HG02763 (cell line): ENCODE data around the gene HNRNPL.
A peak's percentile ranks its signal among the peaks of the same experiment; 100 is the strongest.
"Not testable (repeated sequence)": the region's sequence is repeated elsewhere in the genome, so short reads cannot be mapped to it uniquely, and the experiment has no call there.

ENCODE experiments used
- ATAC-seq: cut with Tn5 transposase; IDR thresholded peaks from one replicate; pipeline ENCODE4 v1.9.1; 2021; ENCODE audit warnings: mild to moderate bottlenecking, moderate library complexity; ENCODE audit not compliant: unreplicated experiment

Gene HNRNPL

GRCh38 chr19:38869836-38870607, 20.2 kb upstream of the HNRNPL start:
- ATAC-seq: peak; percentile 70

GRCh38 chr19:38869160-38869835, 19.5 kb upstream of the HNRNPL start:
- ATAC-seq: no peak

GRCh38 chr19:38868551-38868950, 18.8 kb upstream of the HNRNPL start:
- ATAC-seq: no peak

GRCh38 chr19:38867171-38867780, 17.5 kb upstream of the HNRNPL start:
- ATAC-seq: no peak

GRCh38 chr19:38862321-38863059, 12.7 kb upstream of the HNRNPL start:
- ATAC-seq: no peak

- no peak for ATAC-seq
Observed at GRCh38 chr19:38861368-38861767, 11.6 kb upstream of the HNRNPL start.

GRCh38 chr19:38859631-38860204, 9.9 kb upstream of the HNRNPL start:
- ATAC-seq: not testable (repeated sequence)

GRCh38 chr19:38856813-38857212, 7.0 kb upstream of the HNRNPL start:
- ATAC-seq: no peak

GRCh38 chr19:38855751-38856150, 6.0 kb upstream of the HNRNPL start:
- not testable (repeated sequence) for ATAC-seq

- not testable (repeated sequence) for ATAC-seq
Observed at GRCh38 chr19:38854961-38855360, 5.2 kb upstream of the HNRNPL start.

- ATAC-seq: no peak
Observed at GRCh38 chr19:38853214-38853613, 3.4 kb upstream of the HNRNPL start.

GRCh38 chr19:38852231-38853044, 2.7 kb upstream of the HNRNPL start:
- no peak for ATAC-seq

GRCh38 chr19:38851622-38852230, 1.9 kb upstream of the HNRNPL start:
- peak; percentile 23 for ATAC-seq

- ATAC-seq: no peak
Observed at GRCh38 chr19:38850976-38851621, 1.3 kb upstream of the HNRNPL start.

GRCh38 chr19:38850436-38850975, 720 bp upstream of the HNRNPL start:
- ATAC-seq: peak; percentile 66

- peak; percentile 26 for ATAC-seq
Observed at GRCh38 chr19:38849147-38849859, 483 bp downstream of the HNRNPL start.

- ATAC-seq: no peak
Observed at GRCh38 chr19:38848299-38849146, 1.3 kb downstream of the HNRNPL start.
